Measurements from ENCODE around the gene ODAD2.

Gene ODAD2

GRCh38 chr10:27794157-27794556 lies 204.7 kb downstream of the ODAD2 start:
- TF ChIP-seq TAF1 (IDR thresholded peaks at IDR 0.05; ENCODE audit: low read depth, low read length) = no peak
- no peak for TF ChIP-seq POU2F2 (IDR thresholded peaks at IDR 0.05; ENCODE audit: low read depth, low read length)
- TF ChIP-seq PAX5 (IDR thresholded peaks at IDR 0.05; ENCODE audit: insufficient read depth, low read length, severe bottlenecking) = no peak
- no peak for TF ChIP-seq SPI1 (IDR thresholded peaks at IDR 0.05; ENCODE audit: low read depth, low read length)
- TF ChIP-seq POLR2A (IDR thresholded peaks at IDR 0.05; ENCODE audit: low read depth, low read length) = no peak
- no peak for TF ChIP-seq POLR2AphosphoS5 (IDR thresholded peaks at IDR 0.05; ENCODE audit: low read depth, low read length)
- no peak for FAIRE-seq
- DNase-seq (ENCODE audit: insufficient read length, low spot score) = no peak

GRCh38 chr10:27792216-27792615 lies 206.7 kb downstream of the ODAD2 start:
- FAIRE-seq (no peak), DNase-seq (ENCODE audit: insufficient read length, low spot score) (no peak)
- TF ChIP-seq TAF1 (IDR thresholded peaks at IDR 0.05; ENCODE audit: low read depth, low read length) = no peak
- TF ChIP-seq SPI1 (IDR thresholded peaks at IDR 0.05; ENCODE audit: low read depth, low read length) = no peak
- no peak for TF ChIP-seq POLR2A (IDR thresholded peaks at IDR 0.05; ENCODE audit: low read depth, low read length)
- no peak for TF ChIP-seq POLR2AphosphoS5 (IDR thresholded peaks at IDR 0.05; ENCODE audit: low read depth, low read length)
- TF ChIP-seq POU2F2 (IDR thresholded peaks at IDR 0.05; ENCODE audit: low read depth, low read length) = no peak
- TF ChIP-seq PAX5 (IDR thresholded peaks at IDR 0.05; ENCODE audit: insufficient read depth, low read length, severe bottlenecking) = no peak

GRCh38 chr10:27784272-27784671 lies 214.6 kb downstream of the ODAD2 start:
- DNase-seq (ENCODE audit: insufficient read length, low spot score) = no peak
- FAIRE-seq = no peak
- no peak for TF ChIP-seq TAF1 (IDR thresholded peaks at IDR 0.05; ENCODE audit: low read depth, low read length)
- no peak for TF ChIP-seq POLR2A (IDR thresholded peaks at IDR 0.05; ENCODE audit: low read depth, low read length)
- no peak for TF ChIP-seq POLR2AphosphoS5 (IDR thresholded peaks at IDR 0.05; ENCODE audit: low read depth, low read length)
- no peak for TF ChIP-seq PAX5 (IDR thresholded peaks at IDR 0.05; ENCODE audit: insufficient read depth, low read length, severe bottlenecking)
- TF ChIP-seq SPI1 (IDR thresholded peaks at IDR 0.05; ENCODE audit: low read depth, low read length) = no peak
- no peak for TF ChIP-seq POU2F2 (IDR thresholded peaks at IDR 0.05; ENCODE audit: low read depth, low read length)

- TF ChIP-seq SPI1 (IDR thresholded peaks at IDR 0.05; ENCODE audit: low read depth, low read length) (no peak), TAF1 (IDR thresholded peaks at IDR 0.05; ENCODE audit: low read depth, low read length) (no peak), POLR2A (IDR thresholded peaks at IDR 0.05; ENCODE audit: low read depth, low read length) (no peak), POU2F2 (IDR thresholded peaks at IDR 0.05; ENCODE audit: low read depth, low read length) (no peak), POLR2AphosphoS5 (IDR thresholded peaks at IDR 0.05; ENCODE audit: low read depth, low read length) (no peak), PAX5 (IDR thresholded peaks at IDR 0.05; ENCODE audit: insufficient read depth, low read length, severe bottlenecking) (no peak)
- DNase-seq (ENCODE audit: insufficient read length, low spot score) (no peak), FAIRE-seq (no peak)
These were observed 215.2 kb downstream of the ODAD2 start for GRCh38 chr10:27783660-27784059.

- FAIRE-seq = no peak
These were observed 219.3 kb downstream of the ODAD2 start for GRCh38 chr10:27779462-27780015.

GRCh38 chr10:27774831-27775230 lies 224.0 kb downstream of the ODAD2 start:
- DNase-seq (ENCODE audit: insufficient read length, low spot score) (no peak), FAIRE-seq (no peak)
- no peak for TF ChIP-seq PAX5 (IDR thresholded peaks at IDR 0.05; ENCODE audit: insufficient read depth, low read length, severe bottlenecking)
- TF ChIP-seq TAF1 (IDR thresholded peaks at IDR 0.05; ENCODE audit: low read depth, low read length) = no peak
- TF ChIP-seq POU2F2 (IDR thresholded peaks at IDR 0.05; ENCODE audit: low read depth, low read length) = no peak
- TF ChIP-seq SPI1 (IDR thresholded peaks at IDR 0.05; ENCODE audit: low read depth, low read length) = no peak
- no peak for TF ChIP-seq POLR2A (IDR thresholded peaks at IDR 0.05; ENCODE audit: low read depth, low read length)
- TF ChIP-seq POLR2AphosphoS5 (IDR thresholded peaks at IDR 0.05; ENCODE audit: low read depth, low read length) = no peak

More at GRCh38 chr10:27779462-27780015, 219.3 kb downstream of the ODAD2 start:
- TF ChIP-seq POLR2AphosphoS5 (IDR thresholded peaks at IDR 0.05; ENCODE audit: low read depth, low read length) (no peak), TAF1 (IDR thresholded peaks at IDR 0.05; ENCODE audit: low read depth, low read length) (no peak), POU2F2 (IDR thresholded peaks at IDR 0.05; ENCODE audit: low read depth, low read length) (no peak), POLR2A (IDR thresholded peaks at IDR 0.05; ENCODE audit: low read depth, low read length) (no peak), SPI1 (IDR thresholded peaks at IDR 0.05; ENCODE audit: low read depth, low read length) (no peak), PAX5 (IDR thresholded peaks at IDR 0.05; ENCODE audit: insufficient read depth, low read length, severe bottlenecking) (no peak)
- no peak for DNase-seq (ENCODE audit: insufficient read length, low spot score)

GRCh38 chr10:27771231-27771630 lies 227.6 kb downstream of the ODAD2 start:
- TF ChIP-seq SPI1 (IDR thresholded peaks at IDR 0.05; ENCODE audit: low read depth, low read length) = no peak
- TF ChIP-seq POU2F2 (IDR thresholded peaks at IDR 0.05; ENCODE audit: low read depth, low read length) = no peak
- TF ChIP-seq POLR2A (IDR thresholded peaks at IDR 0.05; ENCODE audit: low read depth, low read length) = no peak
- no peak for TF ChIP-seq TAF1 (IDR thresholded peaks at IDR 0.05; ENCODE audit: low read depth, low read length)
- TF ChIP-seq POLR2AphosphoS5 (IDR thresholded peaks at IDR 0.05; ENCODE audit: low read depth, low read length) = no peak
- TF ChIP-seq PAX5 (IDR thresholded peaks at IDR 0.05; ENCODE audit: insufficient read depth, low read length, severe bottlenecking) = no peak
- FAIRE-seq (no peak), DNase-seq (ENCODE audit: insufficient read length, low spot score) (no peak)

GRCh38 chr10:27770181-27770580 lies 228.7 kb downstream of the ODAD2 start:
- FAIRE-seq = no peak

More at GRCh38 chr10:27770181-27770580, 228.7 kb downstream of the ODAD2 start:
- TF ChIP-seq PAX5 (IDR thresholded peaks at IDR 0.05; ENCODE audit: insufficient read depth, low read length, severe bottlenecking) = no peak
- no peak for TF ChIP-seq POLR2A (IDR thresholded peaks at IDR 0.05; ENCODE audit: low read depth, low read length)
- no peak for TF ChIP-seq TAF1 (IDR thresholded peaks at IDR 0.05; ENCODE audit: low read depth, low read length)
- TF ChIP-seq POU2F2 (IDR thresholded peaks at IDR 0.05; ENCODE audit: low read depth, low read length) = no peak
- TF ChIP-seq SPI1 (IDR thresholded peaks at IDR 0.05; ENCODE audit: low read depth, low read length) = no peak
- TF ChIP-seq POLR2AphosphoS5 (IDR thresholded peaks at IDR 0.05; ENCODE audit: low read depth, low read length) = no peak
- no peak for DNase-seq (ENCODE audit: insufficient read length, low spot score)
